DOHH2 (cell line): ENCODE measurements around the gene JUNB.

ENCODE experiments used
- H3F3A ChIP-seq: fragments of 200-600 bp; sonication (generic), shearing (Covaris generic); 2 replicates; pipeline ENCODE4 v1.6.0; 2016; ENCODE audit warnings: antibody characterized with exemption, mild to moderate bottlenecking; ENCODE audit not compliant: control insufficient read depth, insufficient read depth
- H3K27ac ChIP-seq: fragments of 200-600 bp; sonication (generic); 2 replicates; pipeline ENCODE4 v1.5.1; 2014; ENCODE audit warnings: low read depth, mild to moderate bottlenecking, low read length, moderate library complexity
- H3K27me3 ChIP-seq: fragments of 200-600 bp; sonication (generic); 2 replicates; pipeline ENCODE4 v1.6.1; 2014; ENCODE audit warnings: mild to moderate bottlenecking, low read length, mixed read lengths; ENCODE audit not compliant: control insufficient read depth
- H3K36me3 ChIP-seq: fragments of 200-600 bp; sonication (generic); 2 replicates; pipeline ENCODE4 v1.6.1; 2014; ENCODE audit warnings: mild to moderate bottlenecking, low read length, moderate library complexity, mixed read lengths; ENCODE audit not compliant: control insufficient read depth
- H3K4me1 ChIP-seq: fragments of 200-600 bp; sonication (generic); 2 replicates; pipeline ENCODE4 v1.6.1; 2014; ENCODE audit warnings: mild to moderate bottlenecking, low read length, mixed read lengths; ENCODE audit not compliant: control insufficient read depth
- H3K4me2 ChIP-seq: fragments of 200-600 bp; sonication (generic); 2 replicates; pipeline ENCODE4 v1.6.0; 2014; ENCODE audit warnings: mild to moderate bottlenecking, low read length, moderate library complexity
- H3K4me3 ChIP-seq: fragments of 200-600 bp; sonication (generic); 2 replicates; pipeline ENCODE4 v1.5.1; 2014; ENCODE audit warnings: mild to moderate bottlenecking, low read length, mixed read lengths
- H3K79me2 ChIP-seq: fragments of 200-600 bp; sonication (generic); 2 replicates; pipeline ENCODE4 v1.6.1; 2014; ENCODE audit warnings: mild to moderate bottlenecking, low read length, mixed read lengths; ENCODE audit not compliant: control insufficient read depth
- H3K9me2 ChIP-seq: fragments of 200-600 bp; sonication (generic); replicated peaks from 2 replicates; pipeline ENCODE4 v1.6.1; 2014; ENCODE audit warnings: mild to moderate bottlenecking, low read length, mixed read lengths; ENCODE audit not compliant: control insufficient read depth
- H3K9me3 ChIP-seq: fragments of 200-600 bp; sonication (generic); 2 replicates; pipeline ENCODE4 v1.6.1; 2014; ENCODE audit warnings: antibody characterized with exemption, low read length, mixed read lengths; ENCODE audit not compliant: control insufficient read depth, insufficient read depth
- H4K20me1 ChIP-seq: fragments of 200-600 bp; sonication (generic); 2 replicates; pipeline ENCODE4 v1.6.0; 2014; ENCODE audit warnings: low read depth, mild to moderate bottlenecking, antibody characterized with exemption, low read length, moderate library complexity; ENCODE audit not compliant: control insufficient read depth, insufficient read depth
- CTCF ChIP-seq: fragments of 200-600 bp; sonication (generic); IDR thresholded peaks from one replicate; pipeline ENCODE4 v1.5.1; 2014; ENCODE audit warnings: antibody characterized with exemption, mild to moderate bottlenecking, low read depth, low read length; ENCODE audit not compliant: poor library complexity, severe bottlenecking
- EZH2phosphoT487 ChIP-seq: fragments of 200-600 bp; sonication (generic); IDR thresholded peaks from 2 replicates; pipeline ENCODE4 v1.6.1; 2017; ENCODE audit warnings: borderline replicate concordance, mild to moderate bottlenecking, antibody characterized with exemption, low read length, moderate library complexity, mixed read lengths

JUNB gene

DNA sequence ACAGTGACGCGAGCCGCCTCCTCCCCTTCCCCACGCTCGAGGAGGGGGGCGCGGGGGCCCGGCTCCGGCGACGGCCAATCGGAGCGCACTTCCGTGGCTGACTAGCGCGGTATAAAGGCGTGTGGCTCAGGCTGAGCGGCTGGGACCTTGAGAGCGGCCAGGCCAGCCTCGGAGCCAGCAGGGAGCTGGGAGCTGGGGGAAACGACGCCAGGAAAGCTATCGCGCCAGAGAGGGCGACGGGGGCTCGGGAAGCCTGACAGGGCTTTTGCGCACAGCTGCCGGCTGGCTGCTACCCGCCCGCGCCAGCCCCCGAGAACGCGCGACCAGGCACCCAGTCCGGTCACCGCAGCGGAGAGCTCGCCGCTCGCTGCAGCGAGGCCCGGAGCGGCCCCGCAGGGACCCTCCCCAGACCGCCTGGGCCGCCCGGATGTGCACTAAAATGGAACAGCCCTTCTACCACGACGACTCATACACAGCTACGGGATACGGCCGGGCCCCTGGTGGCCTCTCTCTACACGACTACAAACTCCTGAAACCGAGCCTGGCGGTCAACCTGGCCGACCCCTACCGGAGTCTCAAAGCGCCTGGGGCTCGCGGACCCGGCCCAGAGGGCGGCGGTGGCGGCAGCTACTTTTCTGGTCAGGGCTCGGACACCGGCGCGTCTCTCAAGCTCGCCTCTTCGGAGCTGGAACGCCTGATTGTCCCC, at the start of gene JUNB:
TSS of gene JUNB (plus strand) at position 142 of the 706 bp plus-strand sequence. CDS start at position 428, 286 bp downstream.
- H3F3A ChIP-seq = peaks cover 29% of the 10 kb centered on the region
- peak within 1 kb of the TSS; percentile 93 for H3K4me2 ChIP-seq
- peaks cover 56% of the 10 kb centered on the region for H3K4me1 ChIP-seq
- peak within 1 kb of the TSS; percentile 84 for H3K27ac ChIP-seq
- no peaks in the 10 kb centered on the region for H3K9me2 ChIP-seq
- no peaks in the 10 kb centered on the region for H3K27me3 ChIP-seq
- peaks cover 29% of the 10 kb centered on the region for H3K79me2 ChIP-seq
- TF ChIP-seq CTCF (peak; percentile 20), EZH2phosphoT487 (no peak)
- H3K9me3 ChIP-seq = no peaks in the 10 kb centered on the region
- peaks cover 6% of the 10 kb centered on the region; the same call in 1 of the 2 replicates for H3K36me3 ChIP-seq
- peak within 1 kb of the TSS; percentile 79 for H3K4me3 ChIP-seq
- H4K20me1 ChIP-seq = no peaks in the 10 kb centered on the region

DNA sequence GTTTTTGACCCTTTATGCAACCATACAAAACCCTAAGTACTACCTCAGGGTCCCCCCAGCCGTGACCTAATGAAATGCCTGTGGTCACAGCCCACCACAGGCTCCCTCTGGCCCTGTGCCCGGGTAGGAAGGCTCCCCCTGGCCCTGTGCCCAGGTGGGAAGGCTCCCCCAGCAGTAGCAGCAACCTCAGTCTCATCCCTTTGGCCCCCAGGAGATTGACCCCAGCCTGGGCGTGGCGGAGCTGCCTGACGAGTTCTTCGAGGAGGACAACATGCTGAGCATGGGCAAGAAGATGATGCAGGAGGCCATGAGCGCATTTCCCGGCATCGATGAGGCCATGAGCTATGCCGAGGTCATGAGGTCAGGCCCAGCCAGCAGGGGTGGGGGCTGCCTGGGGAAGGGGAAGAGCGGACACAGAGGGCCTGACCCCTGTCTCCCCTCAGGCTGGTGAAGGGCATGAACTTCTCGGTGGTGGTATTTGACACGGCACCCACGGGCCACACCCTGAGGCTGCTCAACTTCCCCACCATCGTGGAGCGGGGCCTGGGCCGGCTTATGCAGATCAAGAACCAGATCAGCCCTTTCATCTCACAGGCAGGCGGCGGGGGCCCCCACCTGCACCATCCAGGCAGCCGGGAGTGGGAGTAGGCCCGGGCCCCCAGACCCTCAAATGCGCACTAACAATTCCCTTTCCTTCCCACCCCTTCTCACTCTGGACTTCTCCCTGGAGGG, 46.0 kb upstream of the JUNB start:
- Histone ChIP-seq H3K36me3 (peaks cover 33% of the 10 kb centered on the region), H3F3A (no peaks in the 10 kb centered on the region), H3K79me2 (no peaks in the 10 kb centered on the region), H4K20me1 (no peaks in the 10 kb centered on the region), H3K4me2 (no peak overlapping the region), H3K4me3 (no peak overlapping the region), H3K4me1 (peaks cover 9% of the 10 kb centered on the region), H3K27me3 (peaks cover 4% of the 10 kb centered on the region), H3K9me2 (no peaks in the 10 kb centered on the region), H3K9me3 (no peaks in the 10 kb centered on the region), H3K27ac (no peak overlapping the region)
- TF ChIP-seq CTCF (no peak), EZH2phosphoT487 (no peak)

DNA sequence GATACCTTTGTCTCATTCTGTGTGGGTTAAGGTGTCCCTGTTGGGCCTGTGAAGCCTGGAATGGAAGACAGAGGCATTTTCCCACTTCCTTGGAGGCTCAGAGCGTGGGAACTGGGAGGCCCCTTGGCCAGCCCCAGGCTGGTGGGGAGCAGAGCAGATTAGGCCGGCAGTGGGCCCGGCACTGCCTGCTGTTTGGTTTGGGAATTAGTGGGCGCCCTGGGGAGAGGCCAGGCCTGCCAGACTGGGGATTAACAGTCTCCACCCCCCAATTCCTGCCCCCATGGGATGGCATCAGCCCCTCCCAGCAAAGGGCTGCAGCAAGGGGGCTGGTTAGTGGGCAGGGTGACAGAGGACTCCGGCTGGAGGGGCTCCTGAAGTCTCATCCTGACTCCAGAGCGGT, 42.8 kb upstream of the JUNB start:
- Histone ChIP-seq H3F3A (no peaks in the 10 kb centered on the region), H3K36me3 (peaks cover 33% of the 10 kb centered on the region), H3K4me2 (no peak overlapping the region), H3K9me3 (no peaks in the 10 kb centered on the region), H3K9me2 (no peaks in the 10 kb centered on the region), H3K27me3 (peaks cover 25% of the 10 kb centered on the region), H4K20me1 (no peaks in the 10 kb centered on the region), H3K4me3 (no peak overlapping the region), H3K4me1 (peaks cover 10% of the 10 kb centered on the region), H3K27ac (no peak overlapping the region), H3K79me2 (no peaks in the 10 kb centered on the region)
- TF ChIP-seq EZH2phosphoT487 = no peak
